Stimulated activated effector memory CD8-positive, alpha-beta T cell treated with anti-CD3 and anti-CD28 coated beads, Interleukin-12 subunit alpha, Interleukin-12 subunit beta, amount 100 ng/mL, for 72 hours (primary cell): Measurements from ENCODE around the gene MFRP.

Experiments
- ATAC-seq: fragments of 150-1000 bp; cut with Tn5 transposase; 2 replicates; pipeline ENCODE4 v1.10.0; 2021
- DNase-seq, 2 donors: peaks; one replicate each; pipeline ENCODE4 v3.0.0; 2021 to 2022; ENCODE audit warnings: low spot score in 2 of 2
- H3K27ac Mint-ChIP-seq: one replicate; pipeline ENCODE4 v1.8.0; 2022; ENCODE audit warnings: mild to moderate bottlenecking, mixed read lengths
- H3K36me3 Mint-ChIP-seq: one replicate; pipeline ENCODE4 v1.8.0; 2022; ENCODE audit warnings: mild to moderate bottlenecking, mixed read lengths
- H3K4me1 Mint-ChIP-seq: one replicate; pipeline ENCODE4 v1.8.0; 2022; ENCODE audit warnings: mixed read lengths
- H3K4me3 Mint-ChIP-seq: one replicate; pipeline ENCODE4 v1.8.0; 2022; ENCODE audit warnings: mild to moderate bottlenecking, mixed read lengths
- H3K9me3 Mint-ChIP-seq: one replicate; pipeline ENCODE4 v1.8.0; 2022; ENCODE audit warnings: mixed read lengths

Gene MFRP

GRCh38 chr11:119366690-119367620 is 20.4 kb upstream of the MFRP start:
- ATAC-seq (no peak), DNase-seq (no peak)
- H3K9me3 Mint-ChIP-seq: no peaks in the 10 kb centered on the region
- no peaks in the 10 kb centered on the region for H3K36me3 Mint-ChIP-seq
- no peak overlapping the region for H3K4me3 Mint-ChIP-seq
- no peak overlapping the region for H3K27ac Mint-ChIP-seq
- H3K4me1 Mint-ChIP-seq: peaks cover 34% of the 10 kb centered on the region

GRCh38 chr11:119365071-119365591 is 18.6 kb upstream of the MFRP start:
- peaks cover 30% of the 10 kb centered on the region for H3K4me1 Mint-ChIP-seq
- DNase-seq (no peak), ATAC-seq (no peak)
- no peak overlapping the region for H3K27ac Mint-ChIP-seq
- peak overlapping the region; percentile 65 for H3K4me3 Mint-ChIP-seq
- no peaks in the 10 kb centered on the region for H3K36me3 Mint-ChIP-seq
- H3K9me3 Mint-ChIP-seq: no peaks in the 10 kb centered on the region

- ATAC-seq (peak; percentile 60), DNase-seq (peak in 1 of 2 donors; percentile 61)
- Mint-ChIP-seq H3K4me3 (peak overlapping the region; percentile 65), H3K27ac (no peak overlapping the region), H3K9me3 (no peaks in the 10 kb centered on the region), H3K36me3 (no peaks in the 10 kb centered on the region), H3K4me1 (peaks cover 32% of the 10 kb centered on the region)
These were observed 17.5 kb upstream of the MFRP start for GRCh38 chr11:119363851-119364590.

- DNase-seq (no peak), ATAC-seq (no peak)
- no peaks in the 10 kb centered on the region for H3K36me3 Mint-ChIP-seq
- no peaks in the 10 kb centered on the region for H3K9me3 Mint-ChIP-seq
- H3K27ac Mint-ChIP-seq: no peak overlapping the region
- H3K4me3 Mint-ChIP-seq: peak overlapping the region; percentile 39
- peaks cover 32% of the 10 kb centered on the region for H3K4me1 Mint-ChIP-seq
These were observed 16.8 kb upstream of the MFRP start for GRCh38 chr11:119363081-119363850.

- no peaks in the 10 kb centered on the region for H3K36me3 Mint-ChIP-seq
- DNase-seq: no peak
- ATAC-seq: no peak
- H3K4me1 Mint-ChIP-seq: peaks cover 33% of the 10 kb centered on the region
- no peak overlapping the region for H3K27ac Mint-ChIP-seq
- H3K9me3 Mint-ChIP-seq: no peaks in the 10 kb centered on the region
- H3K4me3 Mint-ChIP-seq: peak overlapping the region; percentile 39
These were observed 16.2 kb upstream of the MFRP start for GRCh38 chr11:119362741-119363080.

GRCh38 chr11:119361941-119362725 is 15.6 kb upstream of the MFRP start:
- Mint-ChIP-seq H3K36me3 (no peaks in the 10 kb centered on the region), H3K9me3 (no peaks in the 10 kb centered on the region), H3K4me1 (peaks cover 38% of the 10 kb centered on the region), H3K27ac (no peak overlapping the region), H3K4me3 (peak overlapping the region; percentile 39)
- ATAC-seq (peak; percentile 29), DNase-seq (no peak)

- no peak overlapping the region for H3K4me3 Mint-ChIP-seq
- no peaks in the 10 kb centered on the region for H3K9me3 Mint-ChIP-seq
- DNase-seq (no peak), ATAC-seq (peak; percentile 95)
- no peaks in the 10 kb centered on the region for H3K36me3 Mint-ChIP-seq
- no peak overlapping the region for H3K27ac Mint-ChIP-seq
- H3K4me1 Mint-ChIP-seq: peaks cover 45% of the 10 kb centered on the region
These were observed 14.7 kb upstream of the MFRP start for GRCh38 chr11:119361056-119361787.

GRCh38 chr11:119359365-119360214 is 13.1 kb upstream of the MFRP start:
- Mint-ChIP-seq H3K9me3 (no peaks in the 10 kb centered on the region), H3K27ac (no peak overlapping the region), H3K4me3 (no peak overlapping the region), H3K4me1 (peaks cover 44% of the 10 kb centered on the region), H3K36me3 (no peaks in the 10 kb centered on the region)
- DNase-seq (no peak), ATAC-seq (no peak)

- Mint-ChIP-seq H3K36me3 (no peaks in the 10 kb centered on the region), H3K9me3 (no peaks in the 10 kb centered on the region), H3K4me1 (peaks cover 35% of the 10 kb centered on the region), H3K27ac (no peak overlapping the region), H3K4me3 (peak overlapping the region; percentile 89)
- ATAC-seq (no peak), DNase-seq (no peak)
These were observed 10.6 kb upstream of the MFRP start for GRCh38 chr11:119357074-119357473.

- ATAC-seq: peak; percentile 82
- peak; percentile 79 to 87 for DNase-seq
- no peaks in the 10 kb centered on the region for H3K36me3 Mint-ChIP-seq
- H3K4me1 Mint-ChIP-seq: peaks cover 30% of the 10 kb centered on the region
- peak overlapping the region; percentile 69 for H3K27ac Mint-ChIP-seq
- peak overlapping the region; percentile 89 for H3K4me3 Mint-ChIP-seq
- H3K9me3 Mint-ChIP-seq: no peaks in the 10 kb centered on the region
These were observed 10.0 kb upstream of the MFRP start for GRCh38 chr11:119356349-119357031.

- ATAC-seq (no peak), DNase-seq (no peak)
- Mint-ChIP-seq H3K9me3 (no peaks in the 10 kb centered on the region), H3K27ac (no peak overlapping the region), H3K4me1 (peaks cover 25% of the 10 kb centered on the region), H3K4me3 (peak overlapping the region; percentile 89), H3K36me3 (no peaks in the 10 kb centered on the region)
These were observed 8.8 kb upstream of the MFRP start for GRCh38 chr11:119355091-119355843.

- DNase-seq: no peak
- Mint-ChIP-seq H3K4me1 (peaks cover 22% of the 10 kb centered on the region), H3K9me3 (no peaks in the 10 kb centered on the region), H3K4me3 (no peak overlapping the region), H3K36me3 (no peaks in the 10 kb centered on the region), H3K27ac (no peak overlapping the region)
- no peak for ATAC-seq
These were observed 6.4 kb upstream of the MFRP start for GRCh38 chr11:119352857-119353260.
